Neuronal stem cell (in vitro differentiated cells): ENCODE results near the gene SLC5A4.
"Not testable (repeated sequence)": the region's sequence is repeated elsewhere in the genome, so short reads cannot be mapped to it uniquely, and the experiment has no call there.

Source experiments
- DNase-seq: peaks from one replicate; pipeline ENCODE4 v3.0.0-alpha.2; 2013; ENCODE audit warnings: low spot score
- H2AFZ ChIP-seq: one replicate; pipeline ENCODE4 v1.6.1; 2013; ENCODE audit warnings: mild to moderate bottlenecking, low read length, inconsistent platforms
- H2AK5ac ChIP-seq: 2 replicates; pipeline ENCODE4 v1.6.1; 2013; ENCODE audit warnings: low read depth, mild to moderate bottlenecking, inconsistent platforms, low read length, moderate library complexity, mixed read lengths
- H2BK120ac ChIP-seq: 2 replicates; pipeline ENCODE4 v1.6.1; 2013; ENCODE audit warnings: low read depth, mild to moderate bottlenecking, inconsistent platforms, low read length, moderate library complexity, mixed read lengths
- H2BK12ac ChIP-seq: one replicate; pipeline ENCODE4 v1.6.1; 2013; ENCODE audit warnings: low read length, inconsistent platforms
- H2BK15ac ChIP-seq: 2 replicates; pipeline ENCODE4 v1.6.1; 2013; ENCODE audit warnings: mild to moderate bottlenecking, low read length, inconsistent platforms, mixed read lengths
- H2BK5ac ChIP-seq: one replicate; pipeline ENCODE4 v1.6.1; 2013; ENCODE audit warnings: inconsistent platforms, mild to moderate bottlenecking, low read length, moderate library complexity
- H3K14ac ChIP-seq: one replicate; pipeline ENCODE4 v1.6.1; 2013; ENCODE audit warnings: low read length, inconsistent platforms
- H3K18ac ChIP-seq: 2 replicates; pipeline ENCODE4 v1.6.1; 2013; ENCODE audit warnings: low read length, inconsistent platforms
- H3K23ac ChIP-seq: 2 replicates; pipeline ENCODE4 v1.6.1; 2013; ENCODE audit warnings: low read depth, mild to moderate bottlenecking, mixed read lengths, low read length, inconsistent platforms; ENCODE audit not compliant: poor library complexity
- H3K27ac ChIP-seq: replicated peaks from 3 replicates; pipeline ENCODE4 v1.5.1; 2013; ENCODE audit warnings: low read length, inconsistent platforms
- H3K27me3 ChIP-seq, 3 experiments: 2 replicates each; pipeline ENCODE4 v1.6.1; 2013; ENCODE audit warnings: low read length in 3 of 3, mild to moderate bottlenecking in 2 of 3, inconsistent platforms in 1 of 3, low read depth in 1 of 3, mixed read lengths in 1 of 3, moderate library complexity in 1 of 3; ENCODE audit not compliant: control insufficient read depth in 3 of 3, insufficient read depth in 3 of 3
- H3K36me3 ChIP-seq, 2 donors: replicated peaks in 1 of 2; 2 replicates each; pipeline ENCODE4 v1.6.1; 2013; ENCODE audit warnings: low read length in 2 of 2; ENCODE audit not compliant: control insufficient read depth in 2 of 2, insufficient read depth in 2 of 2
- H3K4ac ChIP-seq: 2 replicates; pipeline ENCODE4 v1.6.1; 2013; ENCODE audit warnings: inconsistent platforms, mild to moderate bottlenecking, low read length, moderate library complexity
- H3K4me1 ChIP-seq, 2 donors: 1 replicate in 1 of 2; 2 replicates in 1 of 2; pipeline ENCODE4 v1.6.1; 2013; ENCODE audit warnings: low read length in 2 of 2, low read depth in 1 of 2; ENCODE audit not compliant: control insufficient read depth in 2 of 2, insufficient read depth in 1 of 2
- H3K4me2 ChIP-seq: one replicate; pipeline ENCODE4 v1.6.1; 2013; ENCODE audit warnings: mild to moderate bottlenecking, low read length, inconsistent platforms; ENCODE audit not compliant: insufficient read depth, poor library complexity, severe bottlenecking
- H3K4me3 ChIP-seq, 2 donors: 2 replicates each; pipeline ENCODE4 v1.5.1; 2013; ENCODE audit warnings: low read length in 2 of 2, mild to moderate bottlenecking in 2 of 2, inconsistent platforms in 1 of 2, moderate library complexity in 1 of 2
- H3K79me1 ChIP-seq: one replicate; pipeline ENCODE4 v1.6.1; 2013; ENCODE audit warnings: low read depth, mild to moderate bottlenecking, inconsistent platforms, low read length, moderate library complexity
- H3K9ac ChIP-seq: one replicate; pipeline ENCODE4 v1.6.1; 2013; ENCODE audit warnings: mild to moderate bottlenecking, low read depth, low read length, inconsistent platforms; ENCODE audit not compliant: poor library complexity
- H3K9me3 ChIP-seq, 2 donors: replicated peaks in 1 of 2; 2 replicates each; pipeline versions ENCODE3 to v1.6.1; 2013; ENCODE audit warnings: low read length in 2 of 2, mild to moderate bottlenecking in 2 of 2, inconsistent platforms in 1 of 2, low read depth in 1 of 2, mixed read lengths in 1 of 2, moderate library complexity in 1 of 2; ENCODE audit not compliant: control insufficient read depth in 2 of 2, insufficient read depth in 1 of 2
- H4K8ac ChIP-seq: one replicate; pipeline ENCODE4 v1.6.1; 2013; ENCODE audit warnings: low read depth, mild to moderate bottlenecking, inconsistent platforms, low read length, moderate library complexity
- H4K91ac ChIP-seq: one replicate; pipeline ENCODE4 v1.6.1; 2013; ENCODE audit warnings: low read length, low read depth, mild to moderate bottlenecking, inconsistent platforms; ENCODE audit not compliant: poor library complexity
- WGBS, 2 donors: extraction: QIAGEN DNeasy Blood & Tissue Kit; methylation state at CpG; one replicate each; pipeline ENCODE4 v1.1.7; 2013; ENCODE audit warnings: missing lambda C conversion rate in 2 of 2, mixed read lengths in 1 of 2; ENCODE audit not compliant: insufficient read length in 2 of 2, insufficient replicate concordance in 1 of 2; ENCODE audit errors: extremely low coverage in 2 of 2; 5-methylcytosine and 5-hydroxymethylcytosine counted together

SLC5A4 gene

GRCh38 chr22:32199341-32199740, 55.8 kb downstream of the SLC5A4 start:
- Histone ChIP-seq H3K14ac (no peak overlapping the region), H3K4me2 (no peak overlapping the region), H3K9me3 (no peaks in the 10 kb centered on the region), H2BK15ac (no peak overlapping the region), H2BK12ac (no peak overlapping the region), H4K8ac (no peak overlapping the region), H3K4ac (no peak overlapping the region), H3K4me1 (peaks cover 0 to 6% of the 10 kb centered on the region in 2 donors), H3K27me3 (peaks cover 2 to 16% (median 16%) of the 10 kb centered on the region in 3 experiments), H2BK120ac (no peak overlapping the region), H4K91ac (no peak overlapping the region), H3K27ac (no peak overlapping the region), H3K18ac (no peak overlapping the region), H3K4me3 (no peak overlapping the region), H3K79me1 (peaks cover 6% of the 10 kb centered on the region), H2AFZ (no peak overlapping the region), H2BK5ac (no peak overlapping the region), H2AK5ac (no peak overlapping the region), H3K9ac (no peak overlapping the region), H3K23ac (no peak overlapping the region), H3K36me3 (no peaks in the 10 kb centered on the region)
- no peak for DNase-seq
- WGBS, 2 donors = no CpG with 5 or more reads among the region's 6 CpGs

DNA sequence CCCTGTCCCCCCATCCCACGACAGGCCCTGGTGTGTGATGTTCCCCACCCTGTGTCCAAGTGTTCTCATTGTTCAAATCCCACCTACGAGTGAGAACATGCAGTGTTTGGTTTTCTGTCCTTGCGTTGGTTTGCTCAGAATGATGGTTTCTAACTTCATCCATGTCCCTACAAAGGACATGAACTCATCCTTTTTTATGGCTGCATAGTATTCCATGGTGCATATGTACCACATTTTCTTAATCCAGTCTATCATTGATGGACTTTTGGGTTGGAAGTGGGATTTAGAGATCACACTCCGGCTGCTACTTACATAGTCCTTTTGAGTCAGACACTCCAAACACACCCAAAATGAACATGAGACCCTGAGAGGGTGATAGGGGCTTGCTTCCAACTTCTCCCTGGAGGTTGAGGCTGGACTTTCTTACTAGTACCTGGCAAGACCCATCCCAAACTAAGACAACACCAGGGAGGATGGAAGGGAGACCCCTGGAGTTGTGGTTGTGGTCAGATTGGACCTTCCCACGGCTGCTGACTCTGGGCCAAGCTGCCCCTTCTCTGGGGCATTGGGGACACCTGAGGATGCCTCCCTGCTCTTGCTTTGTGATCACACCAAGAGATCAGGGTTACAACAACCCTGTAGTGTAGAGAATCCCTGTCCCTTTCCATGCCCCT, 57.5 kb downstream of the SLC5A4 start:
- H3K9ac ChIP-seq, H2BK5ac ChIP-seq, H2AK5ac ChIP-seq, H3K23ac ChIP-seq, H3K79me1 ChIP-seq, H4K91ac ChIP-seq, H3K4me2 ChIP-seq, H3K27ac ChIP-seq, H3K4ac ChIP-seq, H3K18ac ChIP-seq, H2BK120ac ChIP-seq, H4K8ac ChIP-seq, H2BK15ac ChIP-seq, H2AFZ ChIP-seq, H3K9me3 ChIP-seq, H3K36me3 ChIP-seq, DNase-seq, H3K4me3 ChIP-seq, H2BK12ac ChIP-seq, H3K4me1 ChIP-seq: not testable (repeated sequence)
- Histone ChIP-seq H3K14ac (peak overlapping the region; percentile 91), H3K27me3 (peaks cover 0 to 13% (median under 1%) of the 10 kb centered on the region in 3 experiments)
- WGBS, 2 donors = no CpG with 5 or more reads among the region's 5 CpGs

- H3K9me3 ChIP-seq, H2BK12ac ChIP-seq, H4K8ac ChIP-seq, H2BK120ac ChIP-seq, H3K36me3 ChIP-seq, H3K18ac ChIP-seq, H3K79me1 ChIP-seq, H4K91ac ChIP-seq, H3K23ac ChIP-seq, H3K4me3 ChIP-seq, H3K4me1 ChIP-seq, H3K14ac ChIP-seq, H3K4ac ChIP-seq, DNase-seq, H3K27ac ChIP-seq, H2AK5ac ChIP-seq, H2BK15ac ChIP-seq, H2BK5ac ChIP-seq, H2AFZ ChIP-seq, H3K4me2 ChIP-seq, H3K9ac ChIP-seq: not testable (repeated sequence)
- H3K27me3 ChIP-seq = peaks cover 0 to 21% (median 0%) of the 10 kb centered on the region in 3 experiments
- no CpG with 5 or more reads among the region's 3 CpGs for WGBS, 2 donors
Observed at GRCh38 chr22:32195900-32196299, 59.2 kb downstream of the SLC5A4 start.

DNA sequence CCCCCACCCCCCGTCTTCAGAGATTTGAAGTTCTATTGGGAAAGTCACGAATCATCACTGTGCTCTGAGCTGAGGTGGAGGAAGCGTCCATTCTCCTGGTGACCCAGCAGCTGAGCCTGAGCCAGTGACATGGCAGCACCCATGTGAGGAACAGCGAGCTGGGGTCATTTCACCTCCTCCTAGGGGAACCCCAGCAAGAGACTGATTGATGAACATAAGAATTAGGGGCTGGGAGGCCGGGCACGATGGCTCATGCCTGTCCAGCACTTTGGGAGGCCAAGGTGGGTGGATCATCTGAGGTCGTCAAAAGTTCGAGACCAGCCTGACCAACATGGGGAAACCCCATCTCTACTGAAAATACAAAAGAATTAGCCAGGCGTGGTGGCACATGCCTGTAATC, 61.8 kb downstream of the SLC5A4 start:
- not testable (repeated sequence) for H3K23ac ChIP-seq, H3K18ac ChIP-seq, H3K4me3 ChIP-seq, H3K36me3 ChIP-seq, H3K4me2 ChIP-seq, H3K27ac ChIP-seq, H3K79me1 ChIP-seq, H2AK5ac ChIP-seq, H3K9ac ChIP-seq, H2BK15ac ChIP-seq, H2BK5ac ChIP-seq, DNase-seq, H2BK120ac ChIP-seq, H3K4me1 ChIP-seq, H3K9me3 ChIP-seq, H3K4ac ChIP-seq, H2AFZ ChIP-seq, H4K91ac ChIP-seq, H2BK12ac ChIP-seq, H4K8ac ChIP-seq
- peak overlapping the region; percentile 38 for H3K14ac ChIP-seq
- WGBS, 2 donors = no CpG with 5 or more reads among the region's 9 CpGs
- H3K27me3 ChIP-seq = peaks cover 0 to 17% (median 0%) of the 10 kb centered on the region in 3 experiments
